Stomach (tissue), 4 donors: ENCODE data around the gene FRYL.

Source experiments
- CTCF ChIP-seq, 7 experiments: fragments of 450-650 bp in 4 of 7; fragments of 200-600 bp in 3 of 7; sonication (generic) in 3 of 7; IDR thresholded peaks; one replicate each; pipeline ENCODE4 v1.5.1; 2016 to 2019; ENCODE audit warnings: antibody characterized with exemption in 7 of 7, control low read depth in 2 of 7, mild to moderate bottlenecking in 1 of 7
- EP300 ChIP-seq: sonication (generic); formaldehyde crosslinking; IDR thresholded peaks from one replicate; pipeline ENCODE4 v1.6.1; 2017; ENCODE audit warnings: antibody characterized with exemption
- POLR2A ChIP-seq, 4 donors: fragments of 450-650 bp; IDR thresholded peaks; one replicate each; pipeline ENCODE4 v1.6.1; 2016; ENCODE audit warnings: antibody characterized with exemption in 4 of 4, control low read depth in 2 of 4, mild to moderate bottlenecking in 1 of 4, moderate library complexity in 1 of 4

GRCh38 chr4:48484494-48485168 is 295.4 kb downstream of the FRYL start:
- TF ChIP-seq CTCF (IDR thresholded peaks at IDR 0.05) (no peak), POLR2A (IDR thresholded peaks at IDR 0.05) (no peak), EP300 (no peak)
